DMS114 treated with DMSO at 0.1 percent for 48 hours (cell line): ENCODE data around the gene PCBP3.
A peak's percentile ranks its signal among the peaks of the same experiment; 100 is the strongest.
"Not testable (repeated sequence)": the region's sequence is repeated elsewhere in the genome, so short reads cannot be mapped to it uniquely, and the experiment has no call there.

ENCODE experiments used
- DNase-seq: peaks from one replicate; lab custom pipeline; 2025; ENCODE audit not compliant: unreplicated experiment; lab: John Stamatoyannopoulos, UW

PCBP3 gene

GRCh38 chr21:45643021-45643980 is at the start of gene PCBP3:
Gene PCBP3 (plus strand): TSS chr21:45643725. CDS start chr21:45850086, 206,361 bp downstream.
- DNase-seq = peak; percentile 79

GRCh38 chr21:45594721-45595489 is 48.6 kb upstream of the PCBP3 start:
- no peak for DNase-seq

GRCh38 chr21:45595574-45596295 is 47.8 kb upstream of the PCBP3 start:
- no peak for DNase-seq

- peak; percentile 15 for DNase-seq
These were observed 46.7 kb upstream of the PCBP3 start for GRCh38 chr21:45596704-45597318.

- no peak for DNase-seq
These were observed 45.4 kb upstream of the PCBP3 start for GRCh38 chr21:45598109-45598508.

GRCh38 chr21:45598666-45599065 is 44.9 kb upstream of the PCBP3 start:
- DNase-seq = no peak

- no peak for DNase-seq
These were observed 44.4 kb upstream of the PCBP3 start for GRCh38 chr21:45599146-45599581.

- no peak for DNase-seq
These were observed 43.3 kb upstream of the PCBP3 start for GRCh38 chr21:45600248-45600647.

GRCh38 chr21:45601551-45601950 is 42.0 kb upstream of the PCBP3 start:
- no peak for DNase-seq

GRCh38 chr21:45602106-45602505 is 41.4 kb upstream of the PCBP3 start:
- no peak for DNase-seq

- no peak for DNase-seq
These were observed 40.0 kb upstream of the PCBP3 start for GRCh38 chr21:45603481-45603880.

- not testable (repeated sequence) for DNase-seq
These were observed 38.8 kb upstream of the PCBP3 start for GRCh38 chr21:45604681-45605080.

- no peak for DNase-seq
These were observed 36.3 kb upstream of the PCBP3 start for GRCh38 chr21:45607021-45607908.

GRCh38 chr21:45607909-45608295 is 35.6 kb upstream of the PCBP3 start:
- DNase-seq = no peak

GRCh38 chr21:45608747-45609470 is 34.6 kb upstream of the PCBP3 start:
- DNase-seq = not testable (repeated sequence)

GRCh38 chr21:45609616-45610015 is 33.9 kb upstream of the PCBP3 start:
- not testable (repeated sequence) for DNase-seq

- no peak for DNase-seq
These were observed 32.2 kb upstream of the PCBP3 start for GRCh38 chr21:45611296-45611695.

GRCh38 chr21:45611939-45612664 is 31.4 kb upstream of the PCBP3 start:
- DNase-seq = no peak
